ENCODE data around the gene LAMTOR4.

DNA sequence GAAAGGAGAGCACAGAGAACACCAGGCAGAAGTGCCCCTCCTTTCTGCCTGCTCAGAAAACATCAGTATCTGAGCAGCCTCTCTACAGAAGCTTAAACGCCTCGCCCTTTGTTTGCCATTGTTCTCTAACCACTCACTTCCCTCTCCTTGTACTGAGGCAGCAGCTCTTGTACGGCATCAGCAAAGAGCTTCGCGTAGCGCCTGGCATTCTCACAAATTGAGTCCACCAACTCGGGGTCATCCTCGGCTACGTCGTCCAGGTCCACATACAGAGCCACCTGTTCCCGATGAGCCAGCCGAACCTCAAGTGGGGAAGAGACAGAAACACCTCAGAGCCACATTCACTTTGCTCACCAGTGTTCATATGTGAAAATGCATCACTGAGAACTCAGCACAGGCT, 49.3 kb upstream of the LAMTOR4 start:
- TF ChIP-seq ZNF274 (IDR thresholded peaks at IDR 0.05; ENCODE audit: low read depth, low read length), result no peak
- TF ChIP-seq YY1 (IDR thresholded peaks at IDR 0.05; ENCODE audit: insufficient read depth, insufficient read length), result no peak
- TF ChIP-seq SUZ12 (IDR thresholded peaks at IDR 0.05; ENCODE audit: extremely low read depth, insufficient read depth, insufficient read length), result no peak
